Measurements from ENCODE around the gene MMP25. TPM values are rescaled to one million over a fixed set of nuclear protein-coding genes. Genes with fewer than 3 reads are reported as not detected.

The MMP25 gene
- total and polyA plus RNA-seq, 12 donors, result 0.09 to 3.1 (median 0.43) TPM; not detected in 1

- no peaks in the 10 kb centered on the region for H3K9me3 ChIP-seq (replicated peaks in 1 of 3)
- peaks cover 0 to 4% of the 10 kb centered on the region in 2 donors for H3K4me1 ChIP-seq (replicated peaks in 1 of 2)
- no peak overlapping the region for H3K4me3 ChIP-seq
- TF ChIP-seq CTCF (IDR thresholded peaks at IDR 0.05), result no peak
- no peak for TF ChIP-seq POLR2A (IDR thresholded peaks at IDR 0.05)
- no peak overlapping the region for H3K27ac ChIP-seq
- H3K36me3 ChIP-seq (replicated peaks in 1 of 2), result no peaks in the 10 kb centered on the region
- H3K27me3 ChIP-seq, result no peaks in the 10 kb centered on the region
- intact Hi-C loops (cut with DNase I), result no loop called here
- DNase-seq, result no peak
- WGBS, 4 donors, result 64 to 69% (median 65%) methylated on average over 5 to 12 of the region's 12 CpGs; no CpG with 5 or more reads in 1 of the 4 donors
Measured at GRCh38 chr16:3001316-3001715, 45.0 kb upstream of the MMP25 start.

DNA sequence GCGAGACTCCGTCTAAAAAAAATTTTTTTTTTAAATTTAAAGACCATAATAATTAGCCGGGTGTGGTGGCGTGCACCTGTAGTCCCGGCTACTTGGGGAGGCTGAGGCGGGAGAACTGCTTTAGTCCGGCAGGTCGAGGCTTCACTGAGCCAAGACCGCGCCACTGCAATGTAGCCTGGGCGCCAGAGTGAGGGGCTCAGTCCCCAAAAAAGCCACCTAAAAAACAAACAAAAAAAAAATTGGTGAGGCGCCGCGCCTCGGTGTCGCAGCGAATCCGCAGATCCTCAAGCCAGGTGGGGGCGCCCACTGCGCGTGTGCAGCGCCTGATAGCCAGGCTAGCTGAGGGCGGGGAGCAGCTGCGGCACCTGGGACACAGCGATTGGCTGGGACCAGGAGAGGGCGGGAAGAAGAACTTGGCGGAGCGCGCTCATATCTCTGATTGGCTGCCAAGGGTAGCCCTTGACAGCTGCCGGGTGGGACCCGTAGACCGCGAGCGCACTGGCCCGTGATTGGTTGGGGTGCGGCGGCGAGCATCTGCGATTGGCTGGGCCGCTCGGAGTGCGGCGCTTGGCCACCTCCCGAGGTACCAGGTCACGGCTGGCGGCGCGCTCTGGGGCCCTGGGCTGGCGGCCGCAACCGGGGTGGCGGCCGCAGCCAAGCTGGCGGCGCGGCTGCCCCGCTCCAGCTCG, 42.6 kb upstream of the MMP25 start:
- TF ChIP-seq POLR2A (IDR thresholded peaks at IDR 0.05) (no peak), CTCF (IDR thresholded peaks at IDR 0.05) (peak in 5 of 6 experiments; percentile 31 to 56 (median 53))
- Histone ChIP-seq H3K9me3 (replicated peaks in 1 of 3) (no peaks in the 10 kb centered on the region), H3K27ac (peak overlapping the region in 1 of 5 donors; percentile 71), H3K4me3 (peak overlapping the region in 1 of 4 donors; percentile 16), H3K4me1 (replicated peaks in 1 of 2) (peaks cover 0 to 4% of the 10 kb centered on the region in 2 donors), H3K27me3 (peaks cover 6% of the 10 kb centered on the region), H3K36me3 (replicated peaks in 1 of 2) (no peaks in the 10 kb centered on the region)
- intact Hi-C loops (cut with DNase I), result loop anchor here in 1 of 2 donors (2.0 kb wide), 1 partner anchor 25 kb away; no protein-coding TSS in a partner anchor
- 7 to 17% (median 10%) methylated on average over 26 to 58 of the region's 58 CpGs for WGBS, 4 donors
- peak; percentile 98 to 99 (median 99) for DNase-seq

- DNase-seq, result peak in 1 of 7 donors; percentile 26
- no peak for TF ChIP-seq POLR2A (IDR thresholded peaks at IDR 0.05)
- no peak for TF ChIP-seq CTCF (IDR thresholded peaks at IDR 0.05)
- intact Hi-C loops (cut with DNase I), result no loop called here
- Histone ChIP-seq H3K27me3 (peaks cover 7% of the 10 kb centered on the region), H3K36me3 (replicated peaks in 1 of 2) (no peaks in the 10 kb centered on the region), H3K4me3 (peak overlapping the region in 1 of 4 donors; percentile 16), H3K9me3 (replicated peaks in 1 of 3) (no peaks in the 10 kb centered on the region), H3K27ac (peak overlapping the region in 1 of 5 donors; percentile 71), H3K4me1 (replicated peaks in 1 of 2) (peaks cover 0 to 4% of the 10 kb centered on the region in 2 donors)
- WGBS, 4 donors, result 0 to 1% methylated on average over 36 to 58 of the region's 67 CpGs; no CpG with 5 or more reads in 2 of the 4 donors
Measured at GRCh38 chr16:3004319-3004718, 42.0 kb upstream of the MMP25 start.

DNA sequence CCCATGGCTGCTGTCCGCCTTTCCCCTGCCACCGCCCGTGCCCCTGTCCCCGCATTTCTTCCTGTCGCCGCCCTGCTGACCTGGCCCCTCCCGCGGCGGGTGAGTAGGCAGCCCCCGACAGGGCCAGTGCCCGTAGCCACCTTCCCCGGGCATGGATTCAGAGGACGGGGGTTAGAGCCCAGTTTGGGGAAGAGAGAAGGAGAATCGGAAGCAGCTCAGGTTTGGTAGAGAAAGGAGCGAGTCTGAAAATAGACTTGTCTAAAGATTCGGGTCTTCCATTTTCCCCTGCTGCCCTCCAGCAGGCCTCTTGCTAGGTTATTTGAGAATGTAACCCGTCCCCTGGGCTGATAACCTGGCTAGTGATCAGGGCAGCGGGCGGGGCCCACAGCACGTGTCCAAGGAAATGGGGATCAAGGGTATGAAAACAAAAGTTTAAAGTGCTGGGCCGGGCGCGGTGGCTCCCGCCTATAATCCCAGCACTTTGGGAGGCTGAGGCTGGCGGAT, 41.5 kb upstream of the MMP25 start:
- WGBS, 4 donors, result 9 to 15% (median 10%) methylated on average over 18 to 25 of the region's 25 CpGs
- no peaks in the 10 kb centered on the region for H3K9me3 ChIP-seq (replicated peaks in 1 of 3)
- H3K4me1 ChIP-seq (replicated peaks in 1 of 2), result peaks cover 0 to 4% of the 10 kb centered on the region in 2 donors
- intact Hi-C loops (cut with DNase I), result no loop called here
- TF ChIP-seq POLR2A (IDR thresholded peaks at IDR 0.05), result no peak
- TF ChIP-seq CTCF (IDR thresholded peaks at IDR 0.05), result no peak
- H3K36me3 ChIP-seq (replicated peaks in 1 of 2), result no peaks in the 10 kb centered on the region
- H3K27me3 ChIP-seq, result peaks cover 12% of the 10 kb centered on the region
- H3K4me3 ChIP-seq, result peak overlapping the region in 1 of 4 donors; percentile 45
- H3K27ac ChIP-seq, result no peak overlapping the region
- no peak for DNase-seq
